Osteoblast (primary cell): ENCODE measurements around the gene PCDHA13. TPM values are rescaled to one million over a fixed set of nuclear protein-coding genes. Genes with fewer than 3 reads are reported as not detected.

Experiments
- total RNA-seq: library from RNA; depleted of rRNA; stranded (reverse); fragments of >200 nt; gene quantifications from 2 replicates; pipeline ENCODE4 v1.2.3, GENCODE V29; 2012

Gene PCDHA13
- total RNA-seq, 1 donor: under 0.01 TPM

Other genes with a start within 250 kb of the PCDHA13 start
- gene CD14, start 248.9 kb upstream of the PCDHA13 start, total RNA-seq: 1.8 and 4.0 TPM in 2 replicates
- 8.3 and 8.5 TPM in 2 replicates for gene TMCO6, start 242.7 kb upstream of the PCDHA13 start, total RNA-seq
- 29.7 and 30.6 TPM in 2 replicates for gene NDUFA2, start 234.5 kb upstream of the PCDHA13 start, total RNA-seq
- gene IK, start 234.3 kb upstream of the PCDHA13 start, total RNA-seq: 70.1 and 84.3 TPM in 2 replicates
- 30.8 and 32.1 TPM in 2 replicates for gene WDR55, start 217.2 kb upstream of the PCDHA13 start, total RNA-seq
- gene DND1, start 208.5 kb upstream of the PCDHA13 start, total RNA-seq: 0.59 TPM in 1 of 2 replicates, not detected in the other
- gene HARS1, start 190.8 kb upstream of the PCDHA13 start, total RNA-seq: 41.3 and 41.6 TPM in 2 replicates
- 28.6 and 31.5 TPM in 2 replicates for gene HARS2, start 190.7 kb upstream of the PCDHA13 start, total RNA-seq
- gene ZMAT2, start 181.7 kb upstream of the PCDHA13 start, total RNA-seq: 31.8 and 33.9 TPM in 2 replicates
- gene PCDHA1, start 96.0 kb upstream of the PCDHA13 start, total RNA-seq: not detected in 2 replicates
- under 0.01 and 0.29 TPM in 2 replicates for gene PCDHA2, start 87.3 kb upstream of the PCDHA13 start, total RNA-seq
- 0.36 and 0.59 TPM in 2 replicates for gene PCDHA3, start 81.1 kb upstream of the PCDHA13 start, total RNA-seq
- gene PCDHA4, start 75.1 kb upstream of the PCDHA13 start, total RNA-seq: 0.72 and 0.88 TPM in 2 replicates
- gene PCDHA5, start 60.5 kb upstream of the PCDHA13 start, total RNA-seq: under 0.01 and 0.29 TPM in 2 replicates
- 0.88 and 1.1 TPM in 2 replicates for gene PCDHA6, start 54.2 kb upstream of the PCDHA13 start, total RNA-seq
- gene PCDHA7, start 47.9 kb upstream of the PCDHA13 start, total RNA-seq: 0.59 and 0.72 TPM in 2 replicates
- 0.29 and 0.36 TPM in 2 replicates for gene PCDHA8, start 40.9 kb upstream of the PCDHA13 start, total RNA-seq
- 0.29 and 0.36 TPM in 2 replicates for gene PCDHA9, start 33.7 kb upstream of the PCDHA13 start, total RNA-seq
- 0.36 and 0.59 TPM in 2 replicates for gene PCDHA10, start 26.2 kb upstream of the PCDHA13 start, total RNA-seq
- gene PCDHA11, start 13.2 kb upstream of the PCDHA13 start, total RNA-seq: 0.29 and 0.36 TPM in 2 replicates
- under 0.01 and 0.36 TPM in 2 replicates for gene PCDHA12, start 6.8 kb upstream of the PCDHA13 start, total RNA-seq
- 0.29 and 0.36 TPM in 2 replicates for gene PCDHAC1, start 44.2 kb downstream of the PCDHA13 start, total RNA-seq
- gene PCDHAC2, start 84.4 kb downstream of the PCDHA13 start, total RNA-seq: 0.36 and 0.59 TPM in 2 replicates
- not detected in 2 replicates for gene PCDHB1, start 169.2 kb downstream of the PCDHA13 start, total RNA-seq
- gene PCDHB2, start 212.5 kb downstream of the PCDHA13 start, total RNA-seq: 1.2 and 1.4 TPM in 2 replicates
- gene PCDHB3, start 218.3 kb downstream of the PCDHA13 start, total RNA-seq: 0.36 and 0.88 TPM in 2 replicates
- 1.1 and 1.2 TPM in 2 replicates for gene PCDHB4, start 239.7 kb downstream of the PCDHA13 start, total RNA-seq